SU-DHL-6 (cell line): ENCODE results near the gene NPY1R.

Experiments used
- H2AFZ ChIP-seq: fragments of 200-600 bp; sonication (generic); 2 replicates; pipeline ENCODE4 v1.6.1; 2014; ENCODE audit warnings: low read depth, mild to moderate bottlenecking, moderate library complexity, mixed read lengths, antibody characterized with exemption, low read length; ENCODE audit not compliant: severe bottlenecking
- H3F3A ChIP-seq: fragments of 200-600 bp; shearing (Covaris generic); 2 replicates; pipeline ENCODE4 v1.6.0; 2016; ENCODE audit warnings: antibody characterized with exemption, mild to moderate bottlenecking; ENCODE audit not compliant: insufficient read depth
- H3K27ac ChIP-seq: fragments of 200-600 bp; sonication (generic); 2 replicates; pipeline ENCODE4 v1.5.1; 2016; ENCODE audit warnings: low read depth, mild to moderate bottlenecking, low read length, moderate library complexity, mixed read lengths
- H3K27me3 ChIP-seq: fragments of 200-600 bp; sonication (generic), shearing (Covaris generic); 2 replicates; pipeline ENCODE4 v1.6.0; 2014; ENCODE audit warnings: mild to moderate bottlenecking, low read length
- H3K36me3 ChIP-seq: fragments of 200-600 bp; sonication (generic); 2 replicates; pipeline ENCODE4 v1.6.1; 2014; ENCODE audit warnings: mild to moderate bottlenecking, low read length, mixed read lengths
- H3K4me2 ChIP-seq: fragments of 300-600, 200-600 bp; shearing (Covaris generic), sonication (generic); 2 replicates; pipeline ENCODE4 v1.6.0; 2014; ENCODE audit warnings: low read length, low read depth, mild to moderate bottlenecking; ENCODE audit not compliant: poor library complexity, severe bottlenecking
- H3K4me3 ChIP-seq: fragments of 200-600 bp; sonication (generic); 2 replicates; pipeline ENCODE4 v1.5.1; 2014; ENCODE audit warnings: antibody characterized with exemption, low read length, mild to moderate bottlenecking, mixed read lengths; ENCODE audit not compliant: insufficient read depth, poor library complexity, severe bottlenecking
- H3K79me2 ChIP-seq: fragments of 200-600 bp; sonication (generic); 2 replicates; pipeline ENCODE4 v1.6.1; 2014; ENCODE audit warnings: mild to moderate bottlenecking, low read length, moderate library complexity; ENCODE audit not compliant: insufficient read depth
- H3K9ac ChIP-seq: fragments of 200-600 bp; sonication (generic); 2 replicates; pipeline ENCODE4 v1.7.0; 2014; ENCODE audit warnings: mild to moderate bottlenecking, low read length
- H3K9me2 ChIP-seq: fragments of 200-600 bp; sonication (generic); replicated peaks from 2 replicates; pipeline ENCODE4 v1.6.1; 2014; ENCODE audit warnings: low read length; ENCODE audit not compliant: insufficient read depth
- H3K9me3 ChIP-seq: fragments of 200-600 bp; sonication (generic); 2 replicates; pipeline ENCODE4 v1.6.1; 2014; ENCODE audit warnings: low read length, mixed read lengths; ENCODE audit not compliant: insufficient read depth
- H4K20me1 ChIP-seq: fragments of 200-600 bp; sonication (generic); 2 replicates; pipeline ENCODE4 v1.6.1; 2014; ENCODE audit warnings: low read depth, mild to moderate bottlenecking, antibody characterized with exemption, low read length, moderate library complexity, mixed read lengths
- CTCF ChIP-seq: fragments of 200-600 bp; sonication (generic); IDR thresholded peaks from one replicate; pipeline ENCODE4 v1.5.1; 2017; ENCODE audit warnings: antibody characterized with exemption, mild to moderate bottlenecking, low read length, moderate library complexity; ENCODE audit not compliant: insufficient read depth, poor library complexity, severe bottlenecking
- EZH2phosphoT487 ChIP-seq: fragments of 200-600 bp; sonication (generic), shearing (Covaris generic); conservative IDR thresholded peaks from 2 replicates; pipeline ENCODE4 v1.6.1; 2018; ENCODE audit warnings: mild to moderate bottlenecking, antibody characterized with exemption, low read length, moderate library complexity, mixed read lengths

The NPY1R gene

DNA sequence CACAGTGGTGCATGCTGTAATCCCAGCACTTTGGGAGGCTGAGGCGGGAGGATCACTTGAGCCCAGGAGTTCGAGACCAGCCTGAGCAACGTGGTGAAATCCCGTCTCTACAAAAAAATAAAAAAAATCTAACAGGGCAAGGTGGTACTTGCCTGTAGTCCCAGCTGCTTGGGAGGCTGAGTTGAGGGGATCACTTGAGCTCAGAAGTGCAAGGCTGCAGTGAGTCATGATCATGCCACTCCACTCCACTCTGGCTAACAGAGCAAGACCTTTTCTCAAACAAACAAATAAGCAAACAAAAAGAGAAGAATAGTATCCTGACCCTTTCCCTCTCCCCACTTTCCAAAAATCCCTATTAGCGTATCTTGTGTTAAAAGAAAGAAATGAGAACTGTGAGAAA, 52.7 kb downstream of the NPY1R start:
- no peaks in the 10 kb centered on the region for H3K9me2 ChIP-seq
- no peaks in the 10 kb centered on the region for H3K27me3 ChIP-seq
- no peak overlapping the region for H3K4me2 ChIP-seq
- no peak overlapping the region for H3K27ac ChIP-seq
- H4K20me1 ChIP-seq, result no peaks in the 10 kb centered on the region
- no peak overlapping the region for H3K9ac ChIP-seq
- TF ChIP-seq CTCF (no peak), EZH2phosphoT487 (no peak)
- H3K79me2 ChIP-seq, result no peaks in the 10 kb centered on the region
- no peak overlapping the region for H3K4me3 ChIP-seq
- H3F3A ChIP-seq, result no peaks in the 10 kb centered on the region
- no peaks in the 10 kb centered on the region for H3K9me3 ChIP-seq
- no peaks in the 10 kb centered on the region for H3K36me3 ChIP-seq
- H2AFZ ChIP-seq, result no peak overlapping the region

- Histone ChIP-seq H4K20me1 (no peaks in the 10 kb centered on the region), H3K9me2 (no peaks in the 10 kb centered on the region), H3K79me2 (no peaks in the 10 kb centered on the region), H3K9ac (no peak overlapping the region), H3K4me2 (no peak overlapping the region), H3K36me3 (no peaks in the 10 kb centered on the region), H2AFZ (no peak overlapping the region), H3K9me3 (no peaks in the 10 kb centered on the region), H3K27me3 (no peaks in the 10 kb centered on the region), H3K4me3 (no peak overlapping the region), H3F3A (no peaks in the 10 kb centered on the region), H3K27ac (no peak overlapping the region)
- TF ChIP-seq EZH2phosphoT487, result no peak
- TF ChIP-seq CTCF, result no peak
Observed at GRCh38 chr4:163274861-163275260, 57.5 kb downstream of the NPY1R start.
